Right lobe of liver (tissue), 4 donors: ENCODE results near the gene SH2D7.

Source experiments
- CTCF ChIP-seq, 4 donors: fragments of 200-600 bp in 3 of 4; fragments of 450-650 bp in 1 of 4; IDR thresholded peaks; one replicate each; pipeline versions ENCODE4 v1.5.1 to v1.8.0; 2016 to 2022; ENCODE audit warnings: antibody characterized with exemption in 4 of 4, mild to moderate bottlenecking in 2 of 4
- POLR2A ChIP-seq: fragments of 450-650 bp; IDR thresholded peaks from one replicate; pipeline ENCODE4 v1.6.1; 2017; ENCODE audit warnings: antibody characterized with exemption, mild to moderate bottlenecking
- donor health status: DM: no; HTN: no; CAD: no.
- donor health status: DM: no; HTN: no; CAD: no.
- donor health status: DM: no; HTN: yes; CAD: no.

DNA sequence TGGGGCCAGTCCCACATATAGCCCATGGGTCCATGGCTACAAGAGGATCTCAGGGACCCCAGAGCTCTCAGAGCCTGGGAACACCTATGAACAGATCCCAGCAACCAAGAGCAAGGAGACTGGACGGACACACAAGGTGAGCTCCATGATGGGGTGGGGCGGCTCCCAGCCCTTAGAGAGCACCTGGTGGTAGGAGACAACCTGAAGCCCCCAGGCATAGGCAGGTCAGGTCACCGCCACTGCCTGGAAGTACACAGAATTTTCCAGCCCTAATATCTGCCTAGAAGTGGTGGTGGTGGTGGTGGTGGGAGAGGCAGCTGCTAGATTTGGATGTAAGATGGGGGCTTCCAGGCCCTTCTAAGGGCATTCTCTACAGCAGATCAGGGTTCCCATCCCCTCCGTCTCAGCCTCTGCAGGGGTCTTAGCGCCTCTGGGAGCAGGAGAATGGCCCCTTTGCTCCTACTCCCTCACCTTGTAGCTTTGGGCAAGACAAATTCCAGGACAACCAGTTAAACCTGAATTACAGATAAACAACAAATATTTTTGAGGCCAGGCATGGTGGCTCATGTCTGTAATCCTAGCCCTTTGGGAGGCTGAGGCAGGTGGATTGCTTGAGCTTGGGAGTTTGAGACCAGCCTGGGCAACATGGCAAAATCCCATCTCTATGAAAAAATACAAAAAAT lies 9.2 kb downstream of the SH2D7 start:
- TF ChIP-seq CTCF (IDR thresholded peaks at IDR 0.05) (no peak), POLR2A (no peak)
